GM23338 (cell line): ENCODE results near the gene SYT7. TPM values are rescaled to one million over a fixed set of nuclear protein-coding genes. Genes with fewer than 3 reads are reported as not detected.
A peak's percentile ranks its signal among the peaks of the same experiment; 100 is the strongest.

Source experiments
- ATAC-seq: fragments of 200-7000 bp; cut with Tn5 transposase; 3 replicates; pipeline ENCODE4 v1.9.1; 2020
- DNase-seq: peaks from one replicate; pipeline ENCODE4 v3.0.0-alpha.2; 2015; ENCODE audit warnings: low spot score
- H2AFZ ChIP-seq: fragments of 200-600 bp; sonication (generic); 2 replicates; pipeline ENCODE4 v1.8.0; 2016; ENCODE audit warnings: antibody characterized with exemption, mild to moderate bottlenecking, moderate library complexity
- H3F3A ChIP-seq: fragments of 200-600 bp; sonication (generic); replicated peaks from 2 replicates; pipeline ENCODE4 v1.8.0; 2017; ENCODE audit warnings: antibody characterized with exemption, mixed run types, low read depth
- H3K27ac ChIP-seq: fragments of 200-600 bp; sonication (generic); 2 replicates; pipeline ENCODE4 v1.6.1; 2016; ENCODE audit warnings: low read depth
- H3K27me3 ChIP-seq: fragments of 200-600 bp; sonication (generic); 2 replicates; pipeline ENCODE4 v1.8.0; 2016; ENCODE audit warnings: mild to moderate bottlenecking, mixed run types, moderate library complexity; ENCODE audit not compliant: insufficient read depth
- H3K36me3 ChIP-seq: fragments of 200-600 bp; sonication (generic); 2 replicates; pipeline ENCODE4 v1.8.0; 2016; ENCODE audit warnings: mild to moderate bottlenecking; ENCODE audit not compliant: insufficient read depth
- H3K4me1 ChIP-seq: fragments of 200-600 bp; sonication (generic); 2 replicates; pipeline ENCODE4 v1.8.0; 2016; ENCODE audit warnings: mild to moderate bottlenecking, moderate library complexity; ENCODE audit not compliant: insufficient read depth
- H3K4me2 ChIP-seq: fragments of 200-600 bp; sonication (generic); 2 replicates; pipeline ENCODE4 v1.7.1; 2017; ENCODE audit warnings: mixed run types
- H3K4me3 ChIP-seq: fragments of 200-600 bp; sonication (generic); 2 replicates; pipeline ENCODE4 v1.6.1; 2016; ENCODE audit warnings: mixed run types
- H3K79me2 ChIP-seq: fragments of 200-600 bp; sonication (generic); replicated peaks from 2 replicates; pipeline ENCODE4 v1.8.0; 2017; ENCODE audit warnings: mild to moderate bottlenecking; ENCODE audit not compliant: insufficient read depth
- H3K9me2 ChIP-seq: fragments of 200-600 bp; sonication (generic); 2 replicates; pipeline ENCODE4 v1.8.0; 2017; ENCODE audit not compliant: insufficient read depth
- H4K20me1 ChIP-seq: fragments of 200-600 bp; sonication (generic); replicated peaks from 2 replicates; pipeline ENCODE4 v1.8.0; 2017; ENCODE audit warnings: mild to moderate bottlenecking; ENCODE audit not compliant: insufficient read depth
- H3K27ac Mint-ChIP-seq: 2 replicates; pipeline ENCODE4 v1.8.0; 2020; ENCODE audit warnings: inconsistent platforms, mild to moderate bottlenecking, moderate library complexity, mixed read lengths
- H3K27me3 Mint-ChIP-seq: 3 replicates; pipeline ENCODE4 v1.8.0; 2022; ENCODE audit warnings: low read depth, mild to moderate bottlenecking, moderate library complexity, mixed read lengths, inconsistent platforms; ENCODE audit not compliant: insufficient read depth, poor library complexity
- H3K36me3 Mint-ChIP-seq: 3 replicates; pipeline ENCODE4 v1.8.0; 2021; ENCODE audit warnings: low read depth, mild to moderate bottlenecking, inconsistent platforms, moderate library complexity, mixed read lengths
- H3K4me1 Mint-ChIP-seq: 3 replicates; pipeline ENCODE4 v1.8.0; 2020; ENCODE audit warnings: mild to moderate bottlenecking, inconsistent platforms, mixed read lengths
- H3K4me3 Mint-ChIP-seq: 3 replicates; pipeline ENCODE4 v1.8.0; 2021; ENCODE audit warnings: moderate library complexity, mild to moderate bottlenecking, inconsistent platforms, mixed read lengths
- H3K9me3 Mint-ChIP-seq: 3 replicates; pipeline ENCODE4 v1.8.0; 2020; ENCODE audit warnings: moderate library complexity, mild to moderate bottlenecking, inconsistent platforms, mixed read lengths
- CREB1 ChIP-seq: fragments of 250-450 bp; sonication (Bioruptor Pico); IDR thresholded peaks from 2 replicates; pipeline ENCODE4 v1.5.0; 2020; ENCODE audit warnings: low read depth, mild to moderate bottlenecking, moderate library complexity
- CTCF ChIP-seq, 2 experiments: fragments of 200-600 bp in 1 of 2; sonication (generic) in 1 of 2; conservative IDR thresholded peaks; 2 replicates each; pipeline versions ENCODE4 v1.5.1 to v1.6.1; 2016 to 2017; ENCODE audit warnings: antibody characterized with exemption in 2 of 2, low read depth in 2 of 2, mild to moderate bottlenecking in 2 of 2, moderate library complexity in 1 of 2
- ETS1 ChIP-seq: IDR thresholded peaks from 2 replicates; pipeline ENCODE4 v1.6.1; 2016; ENCODE audit warnings: antibody characterized with exemption
- EZH2 ChIP-seq: fragments of 200-600 bp; sonication (generic); IDR thresholded peaks from one replicate; pipeline ENCODE4 v1.8.0; 2017; ENCODE audit warnings: antibody characterized with exemption, mild to moderate bottlenecking, low read depth; ENCODE audit not compliant: unreplicated experiment
- EZH2phosphoT487 ChIP-seq: fragments of 200-600 bp; sonication (generic); IDR thresholded peaks from one replicate; pipeline ENCODE4 v1.8.1; 2018; ENCODE audit warnings: antibody characterized with exemption; ENCODE audit not compliant: unreplicated experiment
- JUNB ChIP-seq: IDR thresholded peaks from one replicate; pipeline ENCODE4 v1.6.1; 2016; ENCODE audit warnings: antibody characterized with exemption; ENCODE audit not compliant: unreplicated experiment
- NANOG ChIP-seq: IDR thresholded peaks from 2 replicates; pipeline ENCODE4 v1.6.1; 2016; ENCODE audit warnings: antibody characterized with exemption, borderline replicate concordance
- POLR2AphosphoS5 ChIP-seq: IDR thresholded peaks from 2 replicates; pipeline ENCODE4 v1.6.1; 2016; ENCODE audit warnings: antibody characterized with exemption, low read depth
- STAT1 ChIP-seq: IDR thresholded peaks from one replicate; pipeline ENCODE4 v1.6.1; 2016; ENCODE audit warnings: antibody characterized with exemption; ENCODE audit not compliant: unreplicated experiment
- ZNF114 ChIP-seq: fragments of 250-450 bp; sonication (Bioruptor Pico); IDR thresholded peaks from 2 replicates; pipeline ENCODE4 v1.5.0; 2020; ENCODE audit warnings: mild to moderate bottlenecking, moderate library complexity
- ZNF331 ChIP-seq: fragments of 250-450 bp; sonication (Bioruptor Pico); IDR thresholded peaks from 2 replicates; pipeline ENCODE4 v1.5.0; 2020; ENCODE audit warnings: low read depth, mild to moderate bottlenecking, moderate library complexity
- ZNF462 ChIP-seq: fragments of 250-450 bp; sonication (Bioruptor Pico); IDR thresholded peaks from 2 replicates; pipeline ENCODE4 v1.5.0; 2020; ENCODE audit warnings: mild to moderate bottlenecking, moderate library complexity
- polyA plus RNA-seq: library from polyadenylated mRNA; unstranded; fragments of >200 nt; fragmentation: Nextera tagmentation; extraction: Ambion mirVana; gene quantifications from 2 replicates; pipeline ENCODE4 v1.2.1, GENCODE V29; 2016
- total RNA-seq: library from RNA; depleted of rRNA; stranded (reverse); fragments of >200 nt; shearing (Covaris generic); gene quantifications from 2 replicates; pipeline ENCODE4 v1.2.3, GENCODE V29; 2014
- TF ChIP-seq, protein P1 (sequence below): IDR thresholded peaks from one replicate; pipeline ENCODE4 v1.6.1; 2018; ENCODE audit warnings: antibody characterized with exemption; ENCODE audit not compliant: unreplicated experiment

Gene SYT7
- total and polyA plus RNA-seq, 2 experiments from 2014 or later: 1.6 to 10.3 TPM

GRCh38 chr11:61505640-61506155 lies 75.2 kb downstream of the SYT7 start:
- Mint-ChIP-seq H3K36me3 (no peaks in the 10 kb centered on the region), H3K27ac (no peak overlapping the region), H3K9me3 (no peaks in the 10 kb centered on the region), H3K4me3 (no peak overlapping the region), H3K27me3 (peaks cover 45% of the 10 kb centered on the region), H3K4me1 (peaks cover 48% of the 10 kb centered on the region)
- Histone ChIP-seq H3K9me2 (no peaks in the 10 kb centered on the region), H3K79me2 (no peaks in the 10 kb centered on the region), H3K27ac (no peak overlapping the region), H3K4me1 (peaks cover 30% of the 10 kb centered on the region), H3K4me2 (0 out of 2 replicates have a peak overlapping the region, but pooled peaks have one; percentile 38), H3F3A (peaks cover 3% of the 10 kb centered on the region; the same call in 1 of the 2 replicates), H3K36me3 (no peaks in the 10 kb centered on the region), H2AFZ (no peak overlapping the region), H4K20me1 (no peaks in the 10 kb centered on the region), H3K4me3 (no peak overlapping the region), H3K27me3 (peaks cover 47% of the 10 kb centered on the region)
- no peak for TF ChIP-seq ZNF114
- no peak for TF ChIP-seq STAT1
- TF ChIP-seq POLR2AphosphoS5: no peak
- no peak for TF ChIP-seq NANOG
- TF ChIP-seq, protein P1, sequence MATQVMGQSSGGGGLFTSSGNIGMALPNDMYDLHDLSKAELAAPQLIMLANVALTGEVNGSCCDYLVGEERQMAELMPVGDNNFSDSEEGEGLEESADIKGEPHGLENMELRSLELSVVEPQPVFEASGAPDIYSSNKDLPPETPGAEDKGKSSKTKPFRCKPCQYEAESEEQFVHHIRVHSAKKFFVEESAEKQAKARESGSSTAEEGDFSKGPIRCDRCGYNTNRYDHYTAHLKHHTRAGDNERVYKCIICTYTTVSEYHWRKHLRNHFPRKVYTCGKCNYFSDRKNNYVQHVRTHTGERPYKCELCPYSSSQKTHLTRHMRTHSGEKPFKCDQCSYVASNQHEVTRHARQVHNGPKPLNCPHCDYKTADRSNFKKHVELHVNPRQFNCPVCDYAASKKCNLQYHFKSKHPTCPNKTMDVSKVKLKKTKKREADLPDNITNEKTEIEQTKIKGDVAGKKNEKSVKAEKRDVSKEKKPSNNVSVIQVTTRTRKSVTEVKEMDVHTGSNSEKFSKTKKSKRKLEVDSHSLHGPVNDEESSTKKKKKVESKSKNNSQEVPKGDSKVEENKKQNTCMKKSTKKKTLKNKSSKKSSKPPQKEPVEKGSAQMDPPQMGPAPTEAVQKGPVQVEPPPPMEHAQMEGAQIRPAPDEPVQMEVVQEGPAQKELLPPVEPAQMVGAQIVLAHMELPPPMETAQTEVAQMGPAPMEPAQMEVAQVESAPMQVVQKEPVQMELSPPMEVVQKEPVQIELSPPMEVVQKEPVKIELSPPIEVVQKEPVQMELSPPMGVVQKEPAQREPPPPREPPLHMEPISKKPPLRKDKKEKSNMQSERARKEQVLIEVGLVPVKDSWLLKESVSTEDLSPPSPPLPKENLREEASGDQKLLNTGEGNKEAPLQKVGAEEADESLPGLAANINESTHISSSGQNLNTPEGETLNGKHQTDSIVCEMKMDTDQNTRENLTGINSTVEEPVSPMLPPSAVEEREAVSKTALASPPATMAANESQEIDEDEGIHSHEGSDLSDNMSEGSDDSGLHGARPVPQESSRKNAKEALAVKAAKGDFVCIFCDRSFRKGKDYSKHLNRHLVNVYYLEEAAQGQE: no peak
- no peak for TF ChIP-seq CTCF (conservative IDR thresholded peaks at IDR 0.05; ENCODE audit: low read depth in 2 of 2)
- TF ChIP-seq ZNF331 (CRISPR knock-in tag): no peak
- no peak for TF ChIP-seq JUNB
- TF ChIP-seq CREB1 (CRISPR knock-in tag): no peak
- TF ChIP-seq EZH2phosphoT487: no peak
- no peak for TF ChIP-seq ETS1
- TF ChIP-seq ZNF462 (CRISPR knock-in tag): no peak
- no peak for TF ChIP-seq EZH2
- no peak for ATAC-seq
- DNase-seq: no peak
